Measurements from ENCODE around the gene PRAMEF18. TPM values are rescaled to one million over a fixed set of nuclear protein-coding genes. Genes with fewer than 3 reads are reported as not detected.
"Not testable (repeated sequence)": the region's sequence is repeated elsewhere in the genome, so short reads cannot be mapped to it uniquely, and the experiment has no call there.

PRAMEF18 gene
- total and polyA plus RNA-seq, 2 donors from 2014 or later: not detected

DNA sequence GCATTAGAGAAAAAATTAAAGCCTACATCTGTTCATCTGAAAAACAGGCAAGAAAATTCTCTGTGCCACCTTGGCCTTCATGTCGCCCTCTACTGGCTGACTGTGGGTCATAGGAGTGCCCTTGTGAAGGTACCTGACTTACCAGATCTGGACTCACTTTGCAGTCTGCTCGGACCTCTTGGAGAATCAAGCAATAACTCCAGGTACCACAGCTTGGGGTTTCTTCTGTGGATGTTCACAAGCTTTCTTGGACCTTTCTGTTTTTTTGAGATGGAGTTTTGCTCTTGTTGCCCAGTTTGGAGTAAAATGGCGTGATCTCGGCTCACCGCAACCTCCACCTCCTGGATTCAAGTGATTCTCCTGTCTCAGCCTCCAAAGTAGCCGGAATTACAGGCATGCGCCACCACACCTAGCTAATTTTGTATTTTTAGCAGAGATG, 2.4 kb upstream of the PRAMEF18 start:
- Histone ChIP-seq H3K9ac (ENCODE audit: low read length in 3 of 3) (no peak overlapping the region), H3K27me3 (ENCODE audit: control insufficient read depth, insufficient read depth, low read length) (no peaks in the 10 kb centered on the region), H3K27ac (ENCODE audit: low read depth in 2 of 2, low read length in 2 of 2) (no peak overlapping the region), H3K4me1 (ENCODE audit: control insufficient read depth in 2 of 3, insufficient read depth in 2 of 3, low read depth in 1 of 3, low read length in 3 of 3) (no peaks in the 10 kb centered on the region), H3K36me3 (ENCODE audit: control insufficient read depth in 2 of 3, insufficient read depth in 3 of 3, low read length in 3 of 3) (no peaks in the 10 kb centered on the region), H3K9me3 (ENCODE audit: control insufficient read depth in 2 of 3, insufficient read depth in 1 of 3, low read length in 3 of 3) (no peaks in the 10 kb centered on the region), H3K4me3 (ENCODE audit: low read length in 3 of 3) (no peak overlapping the region)
- FAIRE-seq (no peak), DNase-seq (peak in 2 of 5 donors; percentile 4 to 21)
- intact Hi-C loops (cut with DNase I): no loop called here
- TF ChIP-seq, protein P1, sequence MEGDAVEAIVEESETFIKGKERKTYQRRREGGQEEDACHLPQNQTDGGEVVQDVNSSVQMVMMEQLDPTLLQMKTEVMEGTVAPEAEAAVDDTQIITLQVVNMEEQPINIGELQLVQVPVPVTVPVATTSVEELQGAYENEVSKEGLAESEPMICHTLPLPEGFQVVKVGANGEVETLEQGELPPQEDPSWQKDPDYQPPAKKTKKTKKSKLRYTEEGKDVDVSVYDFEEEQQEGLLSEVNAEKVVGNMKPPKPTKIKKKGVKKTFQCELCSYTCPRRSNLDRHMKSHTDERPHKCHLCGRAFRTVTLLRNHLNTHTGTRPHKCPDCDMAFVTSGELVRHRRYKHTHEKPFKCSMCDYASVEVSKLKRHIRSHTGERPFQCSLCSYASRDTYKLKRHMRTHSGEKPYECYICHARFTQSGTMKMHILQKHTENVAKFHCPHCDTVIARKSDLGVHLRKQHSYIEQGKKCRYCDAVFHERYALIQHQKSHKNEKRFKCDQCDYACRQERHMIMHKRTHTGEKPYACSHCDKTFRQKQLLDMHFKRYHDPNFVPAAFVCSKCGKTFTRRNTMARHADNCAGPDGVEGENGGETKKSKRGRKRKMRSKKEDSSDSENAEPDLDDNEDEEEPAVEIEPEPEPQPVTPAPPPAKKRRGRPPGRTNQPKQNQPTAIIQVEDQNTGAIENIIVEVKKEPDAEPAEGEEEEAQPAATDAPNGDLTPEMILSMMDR (IDR thresholded peaks at IDR 0.05; ENCODE audit: borderline replicate concordance, extremely low read depth, insufficient read depth): peak; percentile 26

DNA sequence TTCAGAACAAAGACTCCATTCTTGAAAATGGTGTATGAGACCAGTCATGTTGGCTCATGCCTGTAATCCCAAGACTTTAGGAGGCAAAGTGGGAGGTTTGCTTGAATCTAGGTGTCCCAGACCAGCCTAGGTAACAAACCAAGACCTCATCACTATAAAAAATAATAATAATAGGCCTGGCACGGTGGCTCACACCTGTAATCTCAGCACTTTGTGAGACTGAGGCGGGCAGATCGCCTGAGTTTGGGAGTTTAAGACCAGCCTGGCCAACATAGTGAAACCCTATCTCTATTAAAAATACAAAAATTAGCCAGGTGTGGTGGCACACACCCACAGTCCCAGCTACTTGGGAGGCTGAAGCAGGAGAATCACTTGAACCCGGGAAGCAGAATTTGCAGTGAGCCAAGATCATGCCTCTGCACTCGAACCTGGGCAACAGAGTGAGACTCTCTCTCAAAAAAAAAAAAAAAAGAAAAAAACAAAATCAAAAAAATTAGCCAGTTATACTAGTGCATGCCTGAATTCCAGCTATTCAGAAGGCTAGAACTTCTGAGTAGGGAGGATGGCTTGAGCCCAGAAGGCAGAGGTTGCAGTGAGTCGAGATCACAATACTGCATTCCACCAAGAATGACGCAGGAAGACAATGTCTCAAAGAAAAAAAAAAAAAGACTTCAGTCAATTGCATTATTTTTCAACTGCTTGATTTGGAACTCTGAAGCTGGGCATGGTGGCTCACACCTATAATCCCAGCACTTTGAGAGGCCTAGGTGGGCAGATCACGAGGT, 1.5 kb upstream of the PRAMEF18 start:
- H3K27ac ChIP-seq (ENCODE audit: low read depth in 2 of 2, low read length in 2 of 2); H3K9ac ChIP-seq (ENCODE audit: low read length in 3 of 3); H3K36me3 ChIP-seq (ENCODE audit: control insufficient read depth in 2 of 3, insufficient read depth in 3 of 3, low read length in 3 of 3); H3K4me3 ChIP-seq (ENCODE audit: low read length in 3 of 3); FAIRE-seq; H3K4me1 ChIP-seq (ENCODE audit: control insufficient read depth in 2 of 3, insufficient read depth in 2 of 3, low read depth in 1 of 3, low read length in 3 of 3); intact Hi-C loops (cut with DNase I); DNase-seq; H3K9me3 ChIP-seq (ENCODE audit: control insufficient read depth in 2 of 3, insufficient read depth in 1 of 3, low read length in 3 of 3); H3K27me3 ChIP-seq (ENCODE audit: control insufficient read depth, insufficient read depth, low read length): not testable (repeated sequence)

DNA sequence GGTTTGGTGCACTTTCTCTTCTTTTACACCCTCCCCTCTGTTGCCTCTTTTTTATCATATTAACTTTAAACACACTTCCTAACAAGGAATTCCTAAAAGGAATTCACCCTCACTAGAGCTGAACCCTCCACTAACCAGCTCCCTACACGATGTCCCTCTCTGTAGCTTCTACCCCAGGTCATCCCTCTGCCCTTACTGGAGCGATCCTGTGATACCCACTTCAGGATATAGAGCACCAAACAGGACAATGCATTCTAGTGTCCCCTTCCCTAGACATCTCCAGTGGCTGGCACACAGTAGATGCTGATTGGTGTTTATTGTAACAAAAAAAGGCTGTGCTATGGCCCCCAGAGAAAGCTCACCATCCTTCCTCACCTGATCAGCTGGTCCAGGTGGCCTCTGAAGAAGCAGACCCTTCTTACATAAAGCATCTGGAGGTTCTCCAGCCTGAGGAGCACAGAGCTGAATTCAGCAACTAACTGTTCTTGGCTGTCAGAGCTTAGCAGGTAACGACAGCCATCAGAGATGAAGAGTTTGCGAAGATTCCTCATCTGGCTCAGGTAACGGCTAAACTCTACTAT, 1.4 kb downstream of the PRAMEF18 start:
- TF ChIP-seq, protein P1 (IDR thresholded peaks at IDR 0.05; ENCODE audit: borderline replicate concordance, extremely low read depth, insufficient read depth): no peak

DNA sequence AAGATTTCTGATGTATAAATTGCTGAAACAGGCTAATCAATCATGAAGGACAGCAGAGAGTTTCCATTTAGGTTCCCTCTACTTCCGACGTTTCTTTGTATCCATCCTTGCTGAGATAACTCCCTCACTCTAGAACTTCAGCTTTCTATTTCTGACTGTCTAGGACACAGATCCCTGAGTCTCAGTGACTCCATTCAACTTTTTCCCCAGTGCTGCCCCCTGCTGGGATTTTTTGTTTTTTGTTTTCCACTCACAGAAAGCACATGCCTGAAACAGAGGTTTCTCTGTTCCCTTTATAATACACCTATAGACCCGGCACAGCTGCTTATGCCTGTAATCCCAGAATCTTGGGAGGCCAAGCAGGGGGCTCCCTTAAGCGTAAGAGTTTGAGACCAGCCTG, 3.2 kb downstream of the PRAMEF18 start:
- H3K9ac ChIP-seq (ENCODE audit: low read length in 3 of 3); H3K27me3 ChIP-seq (ENCODE audit: control insufficient read depth, insufficient read depth, low read length); DNase-seq; H3K36me3 ChIP-seq (ENCODE audit: control insufficient read depth in 2 of 3, insufficient read depth in 3 of 3, low read length in 3 of 3); FAIRE-seq; H3K27ac ChIP-seq (ENCODE audit: low read depth in 2 of 2, low read length in 2 of 2); H3K4me1 ChIP-seq (ENCODE audit: control insufficient read depth in 2 of 3, insufficient read depth in 2 of 3, low read depth in 1 of 3, low read length in 3 of 3); H3K9me3 ChIP-seq (ENCODE audit: control insufficient read depth in 2 of 3, insufficient read depth in 1 of 3, low read length in 3 of 3); H3K4me3 ChIP-seq (ENCODE audit: low read length in 3 of 3); intact Hi-C loops (cut with DNase I): not testable (repeated sequence)

More for the DNA sequence above, 1.4 kb downstream of the PRAMEF18 start:
- no peaks in the 10 kb centered on the region for H3K4me1 ChIP-seq (ENCODE audit: control insufficient read depth in 2 of 3, insufficient read depth in 2 of 3, low read depth in 1 of 3, low read length in 3 of 3)
- H3K9ac ChIP-seq (ENCODE audit: low read length in 3 of 3): no peak overlapping the region
- no peak overlapping the region for H3K4me3 ChIP-seq (ENCODE audit: low read length in 3 of 3)
- intact Hi-C loops (cut with DNase I): no loop called here
- no peaks in the 10 kb centered on the region for H3K36me3 ChIP-seq (ENCODE audit: control insufficient read depth in 2 of 3, insufficient read depth in 3 of 3, low read length in 3 of 3)
- FAIRE-seq (no peak), DNase-seq (no peak)
- no peaks in the 10 kb centered on the region for H3K27me3 ChIP-seq (ENCODE audit: control insufficient read depth, insufficient read depth, low read length)
- H3K9me3 ChIP-seq (ENCODE audit: control insufficient read depth in 2 of 3, insufficient read depth in 1 of 3, low read length in 3 of 3): no peaks in the 10 kb centered on the region
- no peak overlapping the region for H3K27ac ChIP-seq (ENCODE audit: low read depth in 2 of 2, low read length in 2 of 2)

DNA sequence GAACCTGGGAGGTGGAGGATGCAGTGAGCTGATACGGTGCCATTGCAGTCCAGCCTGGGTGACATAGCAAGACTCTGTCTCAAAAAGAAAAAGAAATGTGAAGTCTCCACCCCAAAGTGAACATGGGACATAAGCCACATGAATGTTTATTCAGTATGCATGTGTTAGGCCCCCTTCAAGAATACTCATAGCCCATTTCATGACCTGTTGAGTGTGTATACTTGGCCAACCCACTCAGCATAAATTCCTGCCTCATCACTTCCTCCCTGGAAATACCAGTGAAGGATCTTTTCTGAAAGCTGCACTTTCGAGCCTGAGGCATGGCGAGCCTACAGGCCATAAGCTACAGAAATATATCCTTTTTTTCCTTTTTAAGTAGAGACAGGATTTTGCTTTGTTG, 6.8 kb downstream of the PRAMEF18 start:
- not testable (repeated sequence) for H3K36me3 ChIP-seq (ENCODE audit: control insufficient read depth in 2 of 3, insufficient read depth in 3 of 3, low read length in 3 of 3)

DNA sequence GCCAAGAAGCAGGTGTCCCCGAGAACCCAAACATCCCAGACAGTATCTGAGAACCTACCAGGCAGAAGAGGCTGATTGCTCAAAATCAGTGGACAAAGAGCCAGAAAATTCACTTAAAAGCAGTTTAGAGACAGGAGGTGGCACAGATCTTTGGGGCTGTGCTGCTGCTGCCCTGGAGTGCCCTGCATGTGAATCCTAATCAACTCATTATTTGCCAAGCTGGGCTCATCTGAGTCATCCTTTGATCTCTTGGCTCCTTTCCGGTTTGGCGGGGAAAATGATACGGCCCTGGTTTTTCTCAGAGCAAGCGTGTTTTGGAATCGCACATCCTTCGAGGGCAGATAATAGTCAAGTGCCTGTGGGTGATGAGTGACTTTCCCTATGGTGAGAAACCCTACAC, 9.3 kb downstream of the PRAMEF18 start:
- H3K9ac ChIP-seq (ENCODE audit: low read length in 3 of 3); H3K4me3 ChIP-seq (ENCODE audit: low read length in 3 of 3); H3K27me3 ChIP-seq (ENCODE audit: control insufficient read depth, insufficient read depth, low read length); intact Hi-C loops (cut with DNase I); H3K9me3 ChIP-seq (ENCODE audit: control insufficient read depth in 2 of 3, insufficient read depth in 1 of 3, low read length in 3 of 3); DNase-seq; FAIRE-seq; H3K36me3 ChIP-seq (ENCODE audit: control insufficient read depth in 2 of 3, insufficient read depth in 3 of 3, low read length in 3 of 3); H3K4me1 ChIP-seq (ENCODE audit: control insufficient read depth in 2 of 3, insufficient read depth in 2 of 3, low read depth in 1 of 3, low read length in 3 of 3); H3K27ac ChIP-seq (ENCODE audit: low read depth in 2 of 2, low read length in 2 of 2): not testable (repeated sequence)

More for the DNA sequence above, 6.8 kb downstream of the PRAMEF18 start:
- H3K27ac ChIP-seq (ENCODE audit: low read depth in 2 of 2, low read length in 2 of 2); DNase-seq; FAIRE-seq; H3K9ac ChIP-seq (ENCODE audit: low read length in 3 of 3); H3K27me3 ChIP-seq (ENCODE audit: control insufficient read depth, insufficient read depth, low read length); H3K9me3 ChIP-seq (ENCODE audit: control insufficient read depth in 2 of 3, insufficient read depth in 1 of 3, low read length in 3 of 3); intact Hi-C loops (cut with DNase I); H3K4me3 ChIP-seq (ENCODE audit: low read length in 3 of 3); H3K4me1 ChIP-seq (ENCODE audit: control insufficient read depth in 2 of 3, insufficient read depth in 2 of 3, low read depth in 1 of 3, low read length in 3 of 3): not testable (repeated sequence)

DNA sequence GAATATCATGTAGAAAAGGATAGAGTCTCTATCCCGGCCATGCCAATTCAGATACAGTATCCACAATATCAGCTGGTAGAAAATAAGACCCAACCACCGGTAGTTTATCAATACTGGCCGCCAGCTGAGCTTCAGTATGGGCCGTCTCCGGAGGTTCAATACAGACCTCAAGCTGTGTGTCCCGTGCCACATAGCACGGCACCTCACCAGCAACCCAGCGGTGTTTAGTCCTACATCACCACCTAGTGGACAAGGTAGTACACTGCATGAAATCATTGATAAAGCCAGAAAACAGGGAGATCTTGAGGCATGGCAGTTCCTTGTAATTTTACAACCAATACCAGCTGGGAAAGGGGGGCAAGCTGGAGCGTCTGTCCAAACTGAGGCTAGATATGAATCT, 17.2 kb downstream of the PRAMEF18 start:
- FAIRE-seq; H3K36me3 ChIP-seq (ENCODE audit: control insufficient read depth in 2 of 3, insufficient read depth in 3 of 3, low read length in 3 of 3): not testable (repeated sequence)

More for the DNA sequence above, 17.2 kb downstream of the PRAMEF18 start:
- H3K27me3 ChIP-seq (ENCODE audit: control insufficient read depth, insufficient read depth, low read length); H3K4me3 ChIP-seq (ENCODE audit: low read length in 3 of 3); DNase-seq; H3K9ac ChIP-seq (ENCODE audit: low read length in 3 of 3); H3K27ac ChIP-seq (ENCODE audit: low read depth in 2 of 2, low read length in 2 of 2); intact Hi-C loops (cut with DNase I); H3K4me1 ChIP-seq (ENCODE audit: control insufficient read depth in 2 of 3, insufficient read depth in 2 of 3, low read depth in 1 of 3, low read length in 3 of 3); H3K9me3 ChIP-seq (ENCODE audit: control insufficient read depth in 2 of 3, insufficient read depth in 1 of 3, low read length in 3 of 3): not testable (repeated sequence)
